Measurements from ENCODE around the gene DGCR8. TPM values are rescaled to one million over a fixed set of nuclear protein-coding genes. Genes with fewer than 3 reads are reported as not detected.

Gene DGCR8
- polyA plus RNA-seq, 2 of the 4 experiments (the other 2 are of a cell fraction) = 18.1 to 21.3 TPM

DNA sequence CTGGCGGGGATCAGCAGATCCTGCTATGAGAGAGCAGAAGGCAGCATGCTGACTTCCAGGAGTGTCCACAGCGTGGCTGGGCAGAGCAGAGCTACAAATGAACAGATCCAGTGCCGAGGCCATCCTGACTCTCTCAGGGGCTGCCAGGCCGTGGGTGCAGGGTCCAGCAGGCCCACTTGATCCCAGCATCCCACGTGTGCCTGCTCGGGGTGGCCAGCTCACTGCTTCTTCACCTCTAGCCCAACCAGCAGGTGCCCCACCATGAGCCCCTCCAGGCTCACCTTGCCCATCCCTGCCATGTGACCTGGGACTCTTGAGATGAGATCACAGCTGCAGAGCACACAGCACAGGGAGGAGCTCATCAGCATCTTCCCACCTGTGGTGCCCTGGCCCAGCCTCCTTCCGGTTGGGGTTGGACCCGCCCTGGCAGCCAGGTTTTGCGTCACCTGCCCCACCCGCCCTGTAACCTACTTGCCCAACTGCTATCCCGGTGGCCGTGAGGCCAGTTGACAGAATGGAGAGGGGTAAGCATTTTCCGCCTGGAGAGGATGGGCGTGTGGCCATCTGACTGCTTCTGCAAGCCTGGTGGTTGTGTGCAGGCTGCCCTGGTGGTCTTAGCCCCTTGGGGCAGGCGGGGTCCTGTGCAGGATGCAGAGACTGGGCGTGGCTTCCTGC, 48.2 kb upstream of the DGCR8 start:
- ChIA-PET POLR2A (no interaction called here), CTCF (interaction anchor here (0.6 to 1.4 kb wide), 2 partner anchors 9 to 60 kb away, joined by 3 to 6 read pairs; no protein-coding TSS in a partner anchor)
- Histone ChIP-seq H3K4me2 (no peak overlapping the region), H3K27ac (no peak overlapping the region), H3K4me3 (no peak overlapping the region), H3K4me1 (no peaks in the 10 kb centered on the region), H3K9me3 (no peaks in the 10 kb centered on the region)
- ATAC-seq (no peak), DNase-seq (ENCODE audit: low read depth in 1 of 2, low spot score in 1 of 2) (no peak), FAIRE-seq (no peak)
- whole genome bisulfite sequencing (ENCODE audit: missing lambda C conversion rate) = 100% methylated on average over 5 of the region's 16 CpGs
- TF ChIP-seq RFX5 (IDR thresholded peaks at IDR 0.05) = no peak
- no peak for TF ChIP-seq FOXS1 (CRISPR knock-in tag; IDR thresholded peaks at IDR 0.05)
- no peak for TF ChIP-seq JUNB (IDR thresholded peaks at IDR 0.05)
- TF ChIP-seq EP300 (IDR thresholded peaks at IDR 0.05) = no peak
- no peak for TF ChIP-seq NFE2L2 (conservative IDR thresholded peaks at IDR 0.05; ENCODE audit: low read length)
- no peak for TF ChIP-seq EHMT2 (IDR thresholded peaks at IDR 0.05; ENCODE audit: low read depth)
- TF ChIP-seq POLR2AphosphoS2 (conservative IDR thresholded peaks at IDR 0.05; ENCODE audit: low read length) = no peak
- no peak for TF ChIP-seq HDAC2 (IDR thresholded peaks at IDR 0.05)
- TF ChIP-seq FOSB (CRISPR knock-in tag; IDR thresholded peaks at IDR 0.05) = no peak
- TF ChIP-seq ZC3H11A (IDR thresholded peaks at IDR 0.05) = no peak
- TF ChIP-seq, protein P1, sequence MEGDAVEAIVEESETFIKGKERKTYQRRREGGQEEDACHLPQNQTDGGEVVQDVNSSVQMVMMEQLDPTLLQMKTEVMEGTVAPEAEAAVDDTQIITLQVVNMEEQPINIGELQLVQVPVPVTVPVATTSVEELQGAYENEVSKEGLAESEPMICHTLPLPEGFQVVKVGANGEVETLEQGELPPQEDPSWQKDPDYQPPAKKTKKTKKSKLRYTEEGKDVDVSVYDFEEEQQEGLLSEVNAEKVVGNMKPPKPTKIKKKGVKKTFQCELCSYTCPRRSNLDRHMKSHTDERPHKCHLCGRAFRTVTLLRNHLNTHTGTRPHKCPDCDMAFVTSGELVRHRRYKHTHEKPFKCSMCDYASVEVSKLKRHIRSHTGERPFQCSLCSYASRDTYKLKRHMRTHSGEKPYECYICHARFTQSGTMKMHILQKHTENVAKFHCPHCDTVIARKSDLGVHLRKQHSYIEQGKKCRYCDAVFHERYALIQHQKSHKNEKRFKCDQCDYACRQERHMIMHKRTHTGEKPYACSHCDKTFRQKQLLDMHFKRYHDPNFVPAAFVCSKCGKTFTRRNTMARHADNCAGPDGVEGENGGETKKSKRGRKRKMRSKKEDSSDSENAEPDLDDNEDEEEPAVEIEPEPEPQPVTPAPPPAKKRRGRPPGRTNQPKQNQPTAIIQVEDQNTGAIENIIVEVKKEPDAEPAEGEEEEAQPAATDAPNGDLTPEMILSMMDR (IDR thresholded peaks at IDR 0.05) = no peak
- TF ChIP-seq ZFP36 (IDR thresholded peaks at IDR 0.05; ENCODE audit: borderline replicate concordance, partially characterized antibody) = no peak
- TF ChIP-seq ATOH8 (CRISPR knock-in tag; IDR thresholded peaks at IDR 0.05; ENCODE audit: low read depth) = no peak

DNA sequence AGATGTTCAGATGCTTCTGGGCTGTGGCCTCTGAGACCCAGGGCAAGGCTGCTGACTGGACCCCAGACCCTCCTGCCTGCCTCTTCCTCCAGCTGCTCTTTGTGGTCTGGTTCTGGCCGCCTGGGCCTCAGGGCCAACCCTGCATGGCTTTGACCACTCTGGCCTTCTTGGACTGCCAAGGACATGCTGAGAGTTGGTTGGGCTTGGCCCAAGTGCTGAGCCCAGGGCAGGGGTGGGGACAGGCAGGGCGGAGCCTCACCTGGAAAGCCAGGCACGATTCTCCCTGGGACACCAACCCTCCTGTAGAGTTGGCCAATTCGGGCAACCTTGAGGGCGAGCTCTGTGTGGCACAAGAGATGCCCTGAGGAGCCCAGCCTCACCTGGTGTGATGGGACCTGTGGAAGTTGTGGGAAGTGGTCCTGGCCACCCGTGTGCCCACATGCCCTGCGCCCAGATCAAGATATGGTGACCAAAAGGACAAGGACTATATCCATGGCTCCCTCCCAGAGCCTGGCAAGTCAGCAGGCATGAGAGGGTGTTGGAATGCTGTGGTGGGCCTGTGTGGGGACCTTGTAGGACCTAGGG, 47.5 kb upstream of the DGCR8 start:
- WGBS (ENCODE audit: missing lambda C conversion rate) = 83% methylated on average over 3 of the region's 7 CpGs
- H3K27ac ChIP-seq = no peak overlapping the region
- CTCF ChIA-PET = interaction anchor here (0.6 to 1.4 kb wide), 2 partner anchors 9 to 61 kb away, joined by 3 to 6 read pairs; no protein-coding TSS in a partner anchor
- ATAC-seq (no peak), FAIRE-seq (no peak), DNase-seq (ENCODE audit: low read depth in 1 of 2, low spot score in 1 of 2) (no peak)
- H3K4me2 ChIP-seq = no peak overlapping the region
- H3K4me3 ChIP-seq = no peak overlapping the region
- TF ChIP-seq SMC3 (IDR thresholded peaks at IDR 0.05) (no peak), FOSL2 (IDR thresholded peaks at IDR 0.05) (no peak), FOSL2 (CRISPR knock-in tag; IDR thresholded peaks at IDR 0.05) (no peak), JUN (IDR thresholded peaks at IDR 0.05) (no peak), ATOH8 (CRISPR knock-in tag; IDR thresholded peaks at IDR 0.05; ENCODE audit: low read depth) (no peak), MAZ (IDR thresholded peaks at IDR 0.05; ENCODE audit: borderline replicate concordance, low read depth, low read length) (no peak), ESRRA (IDR thresholded peaks at IDR 0.05; ENCODE audit: borderline replicate concordance, low read length) (no peak), PHF8 (IDR thresholded peaks at IDR 0.05; ENCODE audit: borderline replicate concordance, low read depth) (no peak), CEBPB (IDR thresholded peaks at IDR 0.05) (no peak)
- TF ChIP-seq, protein P2, sequence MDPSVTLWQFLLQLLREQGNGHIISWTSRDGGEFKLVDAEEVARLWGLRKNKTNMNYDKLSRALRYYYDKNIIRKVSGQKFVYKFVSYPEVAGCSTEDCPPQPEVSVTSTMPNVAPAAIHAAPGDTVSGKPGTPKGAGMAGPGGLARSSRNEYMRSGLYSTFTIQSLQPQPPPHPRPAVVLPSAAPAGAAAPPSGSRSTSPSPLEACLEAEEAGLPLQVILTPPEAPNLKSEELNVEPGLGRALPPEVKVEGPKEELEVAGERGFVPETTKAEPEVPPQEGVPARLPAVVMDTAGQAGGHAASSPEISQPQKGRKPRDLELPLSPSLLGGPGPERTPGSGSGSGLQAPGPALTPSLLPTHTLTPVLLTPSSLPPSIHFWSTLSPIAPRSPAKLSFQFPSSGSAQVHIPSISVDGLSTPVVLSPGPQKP (IDR thresholded peaks at IDR 0.05; ENCODE audit: low read depth, low read length) = no peak
- no peaks in the 10 kb centered on the region for H3K4me1 ChIP-seq
- POLR2A ChIA-PET = no interaction called here
- no peaks in the 10 kb centered on the region for H3K9me3 ChIP-seq

All from A549 (cell line).